Astrocyte (in vitro differentiated cells and primary cell): Measurements from ENCODE around the gene ZBTB16.

Experiments
- CTCF ChIP-seq: IDR thresholded peaks from 2 replicates; pipeline ENCODE4 v1.5.1; 2011; ENCODE audit warnings: low read depth, mild to moderate bottlenecking, inconsistent platforms, low read length, moderate library complexity; ENCODE audit not compliant: insufficient read depth
- EZH2 ChIP-seq: IDR thresholded peaks from 2 replicates; pipeline ENCODE4 v1.6.1; 2012; ENCODE audit warnings: mild to moderate bottlenecking, low read length, inconsistent platforms; ENCODE audit not compliant: insufficient read depth

- no peak for TF ChIP-seq CTCF
- no peak for TF ChIP-seq EZH2
These were observed 24.1 kb downstream of the ZBTB16 start for GRCh38 chr11:114083391-114084252.
